ENCODE results near the gene ZMYND19.

DNA sequence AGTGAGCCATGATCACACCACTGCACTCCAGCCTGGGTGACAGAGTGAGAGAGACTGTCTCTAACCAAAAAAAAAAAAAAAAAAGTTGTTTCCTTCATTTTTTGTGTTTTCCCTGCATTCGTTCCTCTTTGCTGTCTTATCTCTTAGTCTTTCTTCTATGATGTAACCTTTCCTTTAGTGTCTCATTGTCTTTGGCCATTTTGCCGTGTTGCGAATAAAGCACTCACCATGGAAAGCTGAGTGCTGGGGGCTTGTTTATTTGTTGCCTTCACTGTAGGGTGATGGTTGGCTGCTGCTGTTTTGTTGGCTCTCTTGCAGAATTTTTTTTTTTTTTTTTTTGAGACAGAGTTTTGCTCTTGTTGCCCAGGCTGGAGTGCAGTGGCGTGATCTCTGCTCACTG, 36.2 kb upstream of the ZMYND19 start:
- TF ChIP-seq, protein P1, sequence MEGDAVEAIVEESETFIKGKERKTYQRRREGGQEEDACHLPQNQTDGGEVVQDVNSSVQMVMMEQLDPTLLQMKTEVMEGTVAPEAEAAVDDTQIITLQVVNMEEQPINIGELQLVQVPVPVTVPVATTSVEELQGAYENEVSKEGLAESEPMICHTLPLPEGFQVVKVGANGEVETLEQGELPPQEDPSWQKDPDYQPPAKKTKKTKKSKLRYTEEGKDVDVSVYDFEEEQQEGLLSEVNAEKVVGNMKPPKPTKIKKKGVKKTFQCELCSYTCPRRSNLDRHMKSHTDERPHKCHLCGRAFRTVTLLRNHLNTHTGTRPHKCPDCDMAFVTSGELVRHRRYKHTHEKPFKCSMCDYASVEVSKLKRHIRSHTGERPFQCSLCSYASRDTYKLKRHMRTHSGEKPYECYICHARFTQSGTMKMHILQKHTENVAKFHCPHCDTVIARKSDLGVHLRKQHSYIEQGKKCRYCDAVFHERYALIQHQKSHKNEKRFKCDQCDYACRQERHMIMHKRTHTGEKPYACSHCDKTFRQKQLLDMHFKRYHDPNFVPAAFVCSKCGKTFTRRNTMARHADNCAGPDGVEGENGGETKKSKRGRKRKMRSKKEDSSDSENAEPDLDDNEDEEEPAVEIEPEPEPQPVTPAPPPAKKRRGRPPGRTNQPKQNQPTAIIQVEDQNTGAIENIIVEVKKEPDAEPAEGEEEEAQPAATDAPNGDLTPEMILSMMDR (conservative IDR thresholded peaks at IDR 0.05; ENCODE audit: low read length): no peak
- no peak for TF ChIP-seq EZH2phosphoT487 (IDR thresholded peaks at IDR 0.05; ENCODE audit: borderline replicate concordance)

Data from Loucy (cell line).